ENCODE measurements around the gene CDKL1.

DNA sequence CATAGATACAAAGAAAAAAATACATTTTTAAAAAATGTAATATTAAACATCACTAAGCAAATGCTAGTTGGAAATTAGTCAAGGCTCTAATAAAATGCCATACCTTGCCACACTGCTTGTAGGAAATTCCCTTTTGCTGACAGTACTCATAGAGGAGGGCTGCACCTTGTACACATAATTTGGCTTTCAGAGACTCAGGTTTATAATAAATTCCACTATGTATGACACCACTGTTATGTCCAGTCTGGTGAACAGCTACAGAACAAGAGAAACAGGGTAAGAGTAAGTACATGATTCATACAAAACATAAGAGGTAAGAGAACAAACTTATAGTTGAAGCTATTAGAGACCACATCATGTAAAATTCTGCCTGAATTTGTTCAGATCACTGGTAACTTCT, 94.8 kb downstream of the CDKL1 start:
- TF ChIP-seq EZH2 (IDR thresholded peaks at IDR 0.05; ENCODE audit: borderline replicate concordance, low read length), result no peak
- TF ChIP-seq, protein P1, sequence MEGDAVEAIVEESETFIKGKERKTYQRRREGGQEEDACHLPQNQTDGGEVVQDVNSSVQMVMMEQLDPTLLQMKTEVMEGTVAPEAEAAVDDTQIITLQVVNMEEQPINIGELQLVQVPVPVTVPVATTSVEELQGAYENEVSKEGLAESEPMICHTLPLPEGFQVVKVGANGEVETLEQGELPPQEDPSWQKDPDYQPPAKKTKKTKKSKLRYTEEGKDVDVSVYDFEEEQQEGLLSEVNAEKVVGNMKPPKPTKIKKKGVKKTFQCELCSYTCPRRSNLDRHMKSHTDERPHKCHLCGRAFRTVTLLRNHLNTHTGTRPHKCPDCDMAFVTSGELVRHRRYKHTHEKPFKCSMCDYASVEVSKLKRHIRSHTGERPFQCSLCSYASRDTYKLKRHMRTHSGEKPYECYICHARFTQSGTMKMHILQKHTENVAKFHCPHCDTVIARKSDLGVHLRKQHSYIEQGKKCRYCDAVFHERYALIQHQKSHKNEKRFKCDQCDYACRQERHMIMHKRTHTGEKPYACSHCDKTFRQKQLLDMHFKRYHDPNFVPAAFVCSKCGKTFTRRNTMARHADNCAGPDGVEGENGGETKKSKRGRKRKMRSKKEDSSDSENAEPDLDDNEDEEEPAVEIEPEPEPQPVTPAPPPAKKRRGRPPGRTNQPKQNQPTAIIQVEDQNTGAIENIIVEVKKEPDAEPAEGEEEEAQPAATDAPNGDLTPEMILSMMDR (IDR thresholded peaks at IDR 0.05; ENCODE audit: low read length), result no peak
